ENCODE results near the gene SDE2.
"Not testable (repeated sequence)": the region's sequence is repeated elsewhere in the genome, so short reads cannot be mapped to it uniquely, and the experiment has no call there.

SDE2 gene

GRCh38 chr1:225940385-225941151, 58.6 kb downstream of the SDE2 start:
- DNase-seq, result no peak

DNA sequence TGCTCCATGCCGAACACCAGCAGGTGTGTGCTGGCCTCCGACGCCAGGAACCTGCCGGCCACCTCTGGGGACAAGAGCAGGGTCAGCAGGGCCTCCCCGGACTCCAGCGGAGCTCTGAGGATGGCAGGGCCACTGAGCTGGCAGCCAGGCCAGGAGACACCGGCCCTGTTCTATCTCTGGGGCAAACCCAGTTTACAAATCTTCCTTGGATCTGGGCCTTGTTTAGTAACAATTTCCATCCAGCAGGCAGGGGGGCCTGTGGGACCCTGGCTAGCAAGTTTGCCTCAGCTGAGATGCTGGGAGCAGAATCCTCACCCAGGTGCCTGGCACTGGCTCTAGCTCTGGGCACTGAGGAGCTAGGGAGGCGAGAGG, 59.2 kb downstream of the SDE2 start:
- not testable (repeated sequence) for DNase-seq

DNA sequence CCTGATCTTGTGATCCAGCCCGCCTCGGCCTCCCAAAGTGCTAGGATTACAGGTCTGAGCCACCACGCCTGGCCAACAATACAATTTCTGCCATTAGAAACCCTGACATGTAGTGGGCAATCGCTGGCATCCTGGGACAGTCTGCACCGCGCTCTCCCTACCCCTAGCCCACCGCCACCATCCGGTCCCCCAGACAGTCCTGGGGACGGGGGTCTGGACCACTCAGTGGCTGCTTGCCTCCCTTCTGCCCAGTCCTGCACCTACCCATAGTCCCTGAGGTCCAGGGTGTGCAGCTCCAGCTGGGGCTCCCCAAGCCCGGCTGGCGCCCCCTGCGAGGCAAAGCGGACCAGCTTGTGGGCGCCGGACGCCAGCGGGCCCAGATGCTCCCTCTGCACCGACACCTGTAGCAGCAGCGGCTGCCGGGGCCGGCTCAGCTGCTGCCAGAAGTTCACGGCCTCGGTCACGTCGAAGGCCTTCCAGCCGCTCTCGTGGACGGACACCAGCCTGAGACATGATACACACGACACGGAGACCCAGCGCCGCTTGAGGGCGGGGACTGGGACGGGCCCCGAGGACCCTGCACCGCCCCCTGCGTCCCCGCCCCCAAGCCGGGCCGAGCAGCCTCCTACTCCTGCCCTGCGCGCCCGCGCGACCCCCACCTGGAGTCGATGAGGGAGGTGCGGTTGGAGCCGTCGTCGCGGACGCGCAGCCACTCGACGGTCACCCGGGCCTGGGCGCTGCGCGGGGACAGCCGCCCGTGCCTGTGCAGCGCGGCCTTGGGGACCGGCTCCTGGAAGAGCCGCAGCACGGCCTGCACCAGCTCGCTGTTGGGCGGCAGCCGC, 59.8 kb downstream of the SDE2 start:
- DNase-seq, result not testable (repeated sequence)

GRCh38 chr1:225937048-225937968, 61.8 kb downstream of the SDE2 start:
- DNase-seq, result no peak

DNA sequence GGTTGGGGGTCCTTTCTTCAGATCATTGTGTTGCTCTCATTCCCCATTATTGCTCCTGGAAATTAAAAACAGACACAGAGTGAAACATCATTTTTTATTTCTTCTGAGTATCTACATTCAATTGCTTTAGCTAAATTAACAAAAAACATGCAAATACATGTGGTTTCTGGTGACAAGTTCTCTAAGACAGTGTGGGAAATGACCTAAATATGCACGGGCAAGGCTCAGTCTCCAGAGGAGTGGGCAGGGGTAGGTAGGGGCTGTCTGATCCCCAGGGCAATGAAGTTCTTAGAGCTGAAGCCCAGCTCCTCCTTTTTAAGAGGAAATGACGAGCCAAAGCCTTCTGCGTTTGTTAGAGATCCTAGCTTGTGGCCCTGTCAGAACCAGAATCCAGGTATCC, 62.6 kb downstream of the SDE2 start:
- no peak for DNase-seq

GRCh38 chr1:225936086-225936485, 63.1 kb downstream of the SDE2 start:
- not testable (repeated sequence) for DNase-seq

- no peak for DNase-seq
Measured at GRCh38 chr1:225934711-225935110, 64.4 kb downstream of the SDE2 start.

DNA sequence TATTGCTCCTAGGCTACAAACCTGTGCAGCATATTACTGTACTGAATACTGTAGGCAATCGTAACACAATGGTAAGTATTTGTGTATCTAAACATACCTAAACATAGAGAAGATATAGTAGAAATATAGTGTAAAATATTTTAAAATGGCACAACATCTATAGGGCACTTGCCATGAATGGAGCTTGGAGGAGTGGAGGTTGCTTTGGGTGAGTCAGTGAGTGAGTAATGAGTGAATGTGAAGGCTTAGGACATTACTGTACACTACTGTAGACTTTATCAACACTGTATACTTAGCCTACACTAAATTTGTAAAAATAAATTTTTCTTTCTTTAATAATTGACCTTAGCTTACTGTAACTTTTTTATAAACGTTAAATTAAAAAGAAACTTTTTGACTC, 66.1 kb downstream of the SDE2 start:
- DNase-seq, result no peak

Data from CD4-positive, alpha-beta T cell treated with Interleukin-4 for 4 hours (primary cell).